ENCODE data around the gene LMTK2. TPM values are rescaled to one million over a fixed set of nuclear protein-coding genes. Genes with fewer than 3 reads are reported as not detected.

Gene LMTK2
- total and polyA plus RNA-seq, 2 donors (not counting 1 experiment from before 2014, with no cell fraction given), result 4.9 to 13.1 TPM

- Histone ChIP-seq H4K20me1 (ENCODE audit: control insufficient read depth, insufficient read depth, low read length, poor library complexity, severe bottlenecking) (peaks cover 42% of the 10 kb centered on the region), H3K9ac (ENCODE audit: low read length) (no peak overlapping the region), H3K79me2 (ENCODE audit: control insufficient read depth, insufficient read depth, low read length) (peaks cover 21% of the 10 kb centered on the region), H3K36me3 (replicated peaks in 1 of 2; ENCODE audit: control extremely low read depth in 1 of 2, control insufficient read depth in 1 of 2, extremely low read depth in 1 of 2, insufficient read depth in 2 of 2, low read length in 1 of 2) (peaks cover 0 to 53% of the 10 kb centered on the region in 2 experiments), H3K27me3 (replicated peaks in 1 of 4; ENCODE audit: control extremely low read depth in 1 of 4, control insufficient read depth in 3 of 4, insufficient read depth in 4 of 4, low read length in 3 of 4) (no peaks in the 10 kb centered on the region), H2AFZ (ENCODE audit: insufficient read depth, low read depth, low read length, poor library complexity, severe bottlenecking) (no peak overlapping the region), H3K9me3 (ENCODE audit: control extremely low read depth in 1 of 3, control insufficient read depth in 2 of 3, insufficient read depth in 1 of 3, low read length in 2 of 3) (no peaks in the 10 kb centered on the region), H3K4me1 (ENCODE audit: control insufficient read depth in 2 of 2, insufficient read depth in 2 of 2, low read length in 2 of 2) (no peaks in the 10 kb centered on the region), H3K27ac (ENCODE audit: low read length in 2 of 2) (no peak overlapping the region), H3K4me3 (ENCODE audit: control extremely low read depth in 1 of 5, extremely low read depth in 1 of 5, insufficient read depth in 1 of 5, low read depth in 2 of 5, low read length in 4 of 5) (no peak overlapping the region), H3K4me2 (replicated peaks; ENCODE audit: low read depth, low read length, poor library complexity, severe bottlenecking) (no peak overlapping the region)
- no peak for DNase-seq
- Mint-ChIP-seq H3K27ac (no peak overlapping the region), H3K27me3 (no peaks in the 10 kb centered on the region), H3K9me3 (ENCODE audit: insufficient read depth) (no peaks in the 10 kb centered on the region), H3K4me1 (no peaks in the 10 kb centered on the region), H3K4me3 (no peak overlapping the region)
- intact Hi-C loops (cut with micrococcal nuclease), result loop anchor here (1.0 kb wide), 2 partner anchors 10 to 73 kb away; no protein-coding TSS in a partner anchor
- ChIA-PET POLR2A (no interaction called here), CTCF (interaction anchor here (1.1 kb wide), 1 partner anchor 221 kb away, joined by 3 read pairs; no protein-coding TSS in a partner anchor)
- no peak for ATAC-seq (ENCODE audit: low read depth)
- no peak for TF ChIP-seq EZH2 (IDR thresholded peaks at IDR 0.05; ENCODE audit: borderline replicate concordance, insufficient read depth, low read depth, low read length, poor library complexity, severe bottlenecking)
- peak; percentile 19 for TF ChIP-seq CTCF (IDR thresholded peaks at IDR 0.05)
- whole genome bisulfite sequencing (ENCODE audit: insufficient coverage), result 85% methylated on average over 16 of the region's 16 CpGs
Measured at GRCh38 chr7:98241674-98242241, 135.1 kb downstream of the LMTK2 start.

DNA sequence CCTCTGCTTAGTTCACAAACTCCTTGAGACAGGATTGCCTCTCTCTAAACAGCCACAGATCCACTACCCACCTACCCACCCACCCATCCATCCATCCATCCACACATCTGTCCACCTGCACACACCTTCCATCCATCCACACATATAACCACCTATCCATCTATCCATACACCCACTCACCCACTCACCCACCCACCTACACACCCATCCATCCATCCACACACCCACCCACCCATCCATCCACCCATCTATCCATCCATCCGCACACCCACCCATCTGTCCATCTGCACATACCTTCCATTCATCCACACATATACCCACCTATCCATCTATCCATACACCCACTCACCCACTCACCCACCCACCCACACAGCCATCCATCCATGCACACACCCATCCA is 135.7 kb downstream of the LMTK2 start:
- no peak overlapping the region for H3K27ac Mint-ChIP-seq
- no peaks in the 10 kb centered on the region for H3K9me3 Mint-ChIP-seq (ENCODE audit: insufficient read depth)
- ChIA-PET CTCF (interaction anchor here (1.1 kb wide), 1 partner anchor 221 kb away, joined by 3 read pairs; no protein-coding TSS in a partner anchor), POLR2A (no interaction called here)
- no peak for ATAC-seq (ENCODE audit: low read depth)
- H3K4me3 Mint-ChIP-seq, result no peak overlapping the region
- H4K20me1 ChIP-seq (ENCODE audit: control insufficient read depth, insufficient read depth, low read length, poor library complexity, severe bottlenecking), result peaks cover 48% of the 10 kb centered on the region
- H3K27ac ChIP-seq (ENCODE audit: low read length in 2 of 2), result no peak overlapping the region
- no peak for DNase-seq
- intact Hi-C loops (cut with micrococcal nuclease), result no loop called here
- no peak overlapping the region for H3K4me3 ChIP-seq (ENCODE audit: control extremely low read depth in 1 of 5, extremely low read depth in 1 of 5, insufficient read depth in 1 of 5, low read depth in 2 of 5, low read length in 4 of 5)
- no peak for TF ChIP-seq EZH2 (IDR thresholded peaks at IDR 0.05; ENCODE audit: borderline replicate concordance, insufficient read depth, low read depth, low read length, poor library complexity, severe bottlenecking)
- no peak for TF ChIP-seq CTCF (IDR thresholded peaks at IDR 0.05)
- no peaks in the 10 kb centered on the region for H3K4me1 Mint-ChIP-seq
- H3K4me2 ChIP-seq (replicated peaks; ENCODE audit: low read depth, low read length, poor library complexity, severe bottlenecking), result no peak overlapping the region
- H3K36me3 ChIP-seq (replicated peaks in 1 of 2; ENCODE audit: control extremely low read depth in 1 of 2, control insufficient read depth in 1 of 2, extremely low read depth in 1 of 2, insufficient read depth in 2 of 2, low read length in 1 of 2), result peaks cover 0 to 55% of the 10 kb centered on the region in 2 experiments
- no peaks in the 10 kb centered on the region for H3K4me1 ChIP-seq (ENCODE audit: control insufficient read depth in 2 of 2, insufficient read depth in 2 of 2, low read length in 2 of 2)
- H3K79me2 ChIP-seq (ENCODE audit: control insufficient read depth, insufficient read depth, low read length), result peaks cover 27% of the 10 kb centered on the region
- H3K27me3 ChIP-seq (replicated peaks in 1 of 4; ENCODE audit: control extremely low read depth in 1 of 4, control insufficient read depth in 3 of 4, insufficient read depth in 4 of 4, low read length in 3 of 4), result no peaks in the 10 kb centered on the region
- no peaks in the 10 kb centered on the region for H3K9me3 ChIP-seq (ENCODE audit: control extremely low read depth in 1 of 3, control insufficient read depth in 2 of 3, insufficient read depth in 1 of 3, low read length in 2 of 3)
- no peak overlapping the region for H3K9ac ChIP-seq (ENCODE audit: low read length)
- WGBS (ENCODE audit: insufficient coverage), result 100% methylated on average over 1 of the region's 1 CpG
- no peak overlapping the region for H2AFZ ChIP-seq (ENCODE audit: insufficient read depth, low read depth, low read length, poor library complexity, severe bottlenecking)
- no peaks in the 10 kb centered on the region for H3K27me3 Mint-ChIP-seq

All from B cell (primary cell).